ENCODE results near the gene SLBP. TPM values are rescaled to one million over a fixed set of nuclear protein-coding genes. Genes with fewer than 3 reads are reported as not detected.

SLBP gene
- polyA plus RNA-seq, 1 experiment = 72.0 TPM

- H3K27ac ChIP-seq (ENCODE audit: low read depth, low read length) = no peak overlapping the region
- H3K9me3 ChIP-seq (ENCODE audit: control insufficient read depth, insufficient read depth, low read length) = no peaks in the 10 kb centered on the region; the same call in 1 of the 2 replicates
- ChIA-PET CTCF (interaction anchor here (1.2 to 8.0 kb wide), 6 partner anchors 11 to 370 kb away, joined by 3 to 94 read pairs (median 4); no protein-coding TSS in a partner anchor), POLR2A (no interaction called here)
- no peak overlapping the region for H3K4me3 ChIP-seq (ENCODE audit: low read depth, low read length)
- no peak for TF ChIP-seq CTCF (IDR thresholded peaks at IDR 0.05; ENCODE audit: low read depth, low read length)
- no peaks in the 10 kb centered on the region for H3K27me3 ChIP-seq (ENCODE audit: control insufficient read depth, insufficient read depth, low read length)
- no peak for DNase-seq (ENCODE audit: low read depth, low spot score)
Observed at GRCh38 chr4:1725521-1725920, 13.4 kb upstream of the SLBP start.

- ChIA-PET POLR2A (interaction anchor here (2.2 kb wide), 1 partner anchor 11 kb away, joined by 6 read pairs; the partner anchor contains the start of gene SLBP), CTCF (interaction anchor here (8.0 kb wide), 1 partner anchor 31 kb away, joined by 94 read pairs; no protein-coding TSS in a partner anchor)
- no peak for DNase-seq (ENCODE audit: low read depth, low spot score)
- TF ChIP-seq CTCF (IDR thresholded peaks at IDR 0.05; ENCODE audit: low read depth, low read length) = no peak
- Histone ChIP-seq H3K27ac (ENCODE audit: low read depth, low read length) (no peak overlapping the region), H3K27me3 (ENCODE audit: control insufficient read depth, insufficient read depth, low read length) (no peaks in the 10 kb centered on the region), H3K9me3 (ENCODE audit: control insufficient read depth, insufficient read depth, low read length) (no peaks in the 10 kb centered on the region; the same call in 1 of the 2 replicates), H3K4me3 (ENCODE audit: low read depth, low read length) (peak overlapping the region; percentile 25; the same call in 1 of the 2 replicates)
Observed at GRCh38 chr4:1723131-1723801, 11.1 kb upstream of the SLBP start.

GRCh38 chr4:1722551-1723118, 10.5 kb upstream of the SLBP start:
- no peak for TF ChIP-seq CTCF (IDR thresholded peaks at IDR 0.05; ENCODE audit: low read depth, low read length)
- Histone ChIP-seq H3K27me3 (ENCODE audit: control insufficient read depth, insufficient read depth, low read length) (no peaks in the 10 kb centered on the region), H3K27ac (ENCODE audit: low read depth, low read length) (no peak overlapping the region), H3K4me3 (ENCODE audit: low read depth, low read length) (peak overlapping the region; percentile 61), H3K9me3 (ENCODE audit: control insufficient read depth, insufficient read depth, low read length) (no peaks in the 10 kb centered on the region; the same call in 1 of the 2 replicates)
- ChIA-PET CTCF (interaction anchor here (8.0 kb wide), 1 partner anchor 30 kb away, joined by 94 read pairs; no protein-coding TSS in a partner anchor), POLR2A (interaction anchor here (2.2 kb wide), 1 partner anchor 10 kb away, joined by 6 read pairs; the partner anchor contains the start of gene SLBP)
- DNase-seq (ENCODE audit: low read depth, low spot score) = no peak

- ChIA-PET POLR2A (interaction anchor here (0.8 to 2.2 kb wide), 4 partner anchors 9 to 29 kb away, joined by 3 to 21 read pairs (median 5); partner anchors contain the start of gene SLBP), CTCF (interaction anchor here (8.0 kb wide), 1 partner anchor 29 kb away, joined by 94 read pairs; no protein-coding TSS in a partner anchor)
- DNase-seq (ENCODE audit: low read depth, low spot score) = no peak
- H3K27me3 ChIP-seq (ENCODE audit: control insufficient read depth, insufficient read depth, low read length) = no peaks in the 10 kb centered on the region
- no peaks in the 10 kb centered on the region; the same call in 1 of the 2 replicates for H3K9me3 ChIP-seq (ENCODE audit: control insufficient read depth, insufficient read depth, low read length)
- no peak for TF ChIP-seq CTCF (IDR thresholded peaks at IDR 0.05; ENCODE audit: low read depth, low read length)
- peak overlapping the region; percentile 61 for H3K4me3 ChIP-seq (ENCODE audit: low read depth, low read length)
- no peak overlapping the region for H3K27ac ChIP-seq (ENCODE audit: low read depth, low read length)
Observed at GRCh38 chr4:1721666-1722550, 9.8 kb upstream of the SLBP start.
